Stimulated activated naive CD8-positive, alpha-beta T cell treated with anti-CD3 and anti-CD28 coated beads, Interleukin-15, Interleukin-2, amounts not matched to agents 100 U/mL and 50 U/mL, for 24 hours (primary cell): ENCODE measurements around the gene ZFR2.

Experiments used
- ATAC-seq: fragments of 150-1000 bp; cut with Tn5 transposase; one replicate; pipeline ENCODE4 v1.10.0; 2021
- DNase-seq: peaks from one replicate; pipeline ENCODE4 v3.0.0; 2021

Gene ZFR2

GRCh38 chr19:3813473-3814392 is 55.1 kb downstream of the ZFR2 start:
- peak; percentile 4 for ATAC-seq
- no peak for DNase-seq

DNA sequence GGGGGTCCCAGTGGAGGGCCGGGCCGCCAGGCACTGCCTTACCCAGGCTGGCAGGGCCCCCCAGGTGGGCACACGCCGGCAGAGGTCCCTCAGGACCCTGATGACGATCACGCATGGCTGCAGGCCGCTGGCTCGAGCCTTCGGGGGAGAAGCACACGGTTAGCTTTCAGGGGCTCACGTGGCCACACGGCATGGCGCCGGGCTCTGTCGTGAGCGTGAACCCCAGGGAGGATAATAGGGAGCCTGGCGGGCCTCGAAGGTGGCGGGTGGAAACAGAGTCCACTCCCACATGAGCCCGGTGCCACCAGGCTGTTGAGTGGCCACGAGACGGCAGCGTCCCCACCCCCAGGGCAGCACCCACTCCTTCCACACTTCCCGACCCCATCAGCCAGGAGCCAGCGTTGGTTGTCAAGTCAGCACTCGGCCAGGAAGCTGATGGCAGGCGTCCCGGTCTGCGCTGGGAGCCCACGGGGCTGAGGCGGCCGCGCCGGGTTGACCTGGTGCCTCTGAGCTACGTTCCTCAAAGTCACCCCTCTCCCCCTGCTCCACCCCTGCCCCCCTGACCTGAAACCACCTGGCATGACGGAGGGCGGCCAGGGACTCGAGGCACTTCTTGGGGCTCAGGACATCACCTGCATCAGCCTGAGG is 58.0 kb downstream of the ZFR2 start:
- DNase-seq (no peak), ATAC-seq (no peak)

DNA sequence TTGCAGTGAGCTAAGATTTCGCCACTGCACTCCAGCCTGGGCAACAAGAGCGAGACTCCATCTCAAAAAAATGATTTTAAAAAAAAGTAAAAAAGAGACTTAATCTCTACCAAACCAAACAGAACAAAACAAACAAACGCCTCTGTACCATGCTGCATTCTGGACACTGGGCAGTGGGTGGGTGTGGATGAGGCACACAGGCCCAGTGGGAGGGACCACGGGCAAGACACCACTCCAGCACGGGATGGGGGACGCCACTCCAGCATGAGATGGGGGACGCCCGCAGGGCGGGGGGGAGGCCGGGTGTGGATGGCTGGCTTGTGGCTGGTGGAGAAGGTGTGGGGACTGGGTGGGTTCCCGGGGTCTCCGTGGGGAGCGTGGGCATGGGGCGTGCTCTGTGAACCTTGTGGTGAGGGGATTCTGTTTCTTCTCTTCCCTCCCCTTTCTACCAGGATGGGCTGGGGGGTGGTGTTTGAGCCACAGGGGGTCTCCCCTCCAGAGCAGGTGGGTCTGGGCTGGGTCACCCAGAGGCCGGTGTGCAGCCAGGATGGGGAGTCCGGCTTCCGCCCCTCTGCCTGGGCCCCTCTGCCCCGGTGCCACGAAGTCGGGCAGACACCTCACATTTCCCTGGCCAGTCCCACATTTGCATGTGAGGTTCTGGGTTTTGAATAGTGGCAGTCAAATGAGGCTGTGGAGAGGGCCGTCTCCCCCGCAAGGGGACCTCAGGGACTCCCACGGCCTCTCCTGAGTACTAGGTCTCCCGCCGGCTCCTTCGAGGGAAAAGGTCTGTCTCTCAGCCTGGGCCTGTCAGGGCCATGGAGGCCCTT is 58.7 kb downstream of the ZFR2 start:
- DNase-seq (peak; percentile 57), ATAC-seq (no peak)

- ATAC-seq (no peak), DNase-seq (no peak)
Observed at GRCh38 chr19:3808420-3809143, 60.3 kb downstream of the ZFR2 start.

GRCh38 chr19:3807574-3808354 is 61.1 kb downstream of the ZFR2 start:
- ATAC-seq (no peak), DNase-seq (no peak)

GRCh38 chr19:3807131-3807480 is 61.7 kb downstream of the ZFR2 start:
- no peak for ATAC-seq
- no peak for DNase-seq

DNA sequence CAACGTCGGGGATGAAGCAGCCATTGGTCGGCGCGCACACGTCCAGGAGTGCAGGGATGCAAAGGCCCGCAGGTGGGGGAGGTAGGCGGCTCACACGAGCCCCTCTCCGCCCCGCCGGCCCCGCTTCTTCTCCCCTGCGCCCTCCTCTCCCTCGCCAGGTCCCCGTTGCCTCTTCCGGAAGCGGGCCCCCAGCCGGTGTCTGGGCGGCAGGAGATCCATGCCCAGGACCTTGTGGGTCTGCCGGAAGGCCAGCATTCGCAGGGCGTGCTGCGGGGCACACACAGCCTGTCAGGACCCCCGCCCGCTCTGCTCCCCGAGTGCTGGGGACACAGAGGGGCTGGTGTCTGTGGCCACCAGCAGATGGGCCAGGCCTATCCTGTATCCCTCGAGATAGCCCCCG is 63.0 kb downstream of the ZFR2 start:
- ATAC-seq (no peak), DNase-seq (no peak)

DNA sequence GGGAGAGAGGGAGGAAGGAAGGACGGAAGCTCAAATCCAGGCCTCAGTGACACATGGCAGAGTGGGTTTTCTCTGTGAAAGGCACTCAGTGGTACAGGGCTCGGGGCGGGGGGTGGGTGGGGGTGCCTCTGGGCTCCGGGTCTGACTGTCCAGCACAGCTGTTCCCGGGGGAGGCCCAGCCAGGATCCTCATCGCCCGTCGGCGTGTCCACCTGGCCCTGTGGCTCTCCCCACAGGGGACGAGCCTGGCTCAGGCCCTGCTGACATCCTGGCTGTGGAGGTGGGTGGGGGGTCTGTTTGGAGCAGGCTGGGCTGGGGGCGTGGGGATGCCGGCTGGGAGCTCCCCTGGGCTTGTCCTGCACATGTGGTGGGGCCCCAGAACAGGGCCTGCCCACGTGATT is 64.4 kb downstream of the ZFR2 start:
- ATAC-seq = no peak
- no peak for DNase-seq

DNA sequence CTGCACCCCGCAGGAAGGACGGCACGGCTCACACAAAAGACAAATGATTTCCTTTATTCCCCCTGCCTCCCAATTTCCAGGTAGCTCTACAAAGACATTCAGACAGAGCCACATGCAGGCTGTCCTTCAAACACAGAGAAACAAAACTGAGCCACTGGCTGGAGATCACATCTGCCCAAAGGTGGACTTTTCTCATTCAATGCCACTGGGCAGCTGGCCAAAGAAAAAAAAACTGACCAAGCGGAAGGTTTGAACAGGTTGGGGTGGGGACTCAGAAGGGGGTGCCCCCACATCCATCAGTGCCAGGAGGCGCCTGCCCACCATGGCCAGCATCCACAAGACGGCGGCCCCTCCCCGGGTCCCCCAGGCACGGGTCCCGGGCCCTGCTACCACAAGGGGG is 64.9 kb downstream of the ZFR2 start:
- DNase-seq (no peak), ATAC-seq (no peak)

DNA sequence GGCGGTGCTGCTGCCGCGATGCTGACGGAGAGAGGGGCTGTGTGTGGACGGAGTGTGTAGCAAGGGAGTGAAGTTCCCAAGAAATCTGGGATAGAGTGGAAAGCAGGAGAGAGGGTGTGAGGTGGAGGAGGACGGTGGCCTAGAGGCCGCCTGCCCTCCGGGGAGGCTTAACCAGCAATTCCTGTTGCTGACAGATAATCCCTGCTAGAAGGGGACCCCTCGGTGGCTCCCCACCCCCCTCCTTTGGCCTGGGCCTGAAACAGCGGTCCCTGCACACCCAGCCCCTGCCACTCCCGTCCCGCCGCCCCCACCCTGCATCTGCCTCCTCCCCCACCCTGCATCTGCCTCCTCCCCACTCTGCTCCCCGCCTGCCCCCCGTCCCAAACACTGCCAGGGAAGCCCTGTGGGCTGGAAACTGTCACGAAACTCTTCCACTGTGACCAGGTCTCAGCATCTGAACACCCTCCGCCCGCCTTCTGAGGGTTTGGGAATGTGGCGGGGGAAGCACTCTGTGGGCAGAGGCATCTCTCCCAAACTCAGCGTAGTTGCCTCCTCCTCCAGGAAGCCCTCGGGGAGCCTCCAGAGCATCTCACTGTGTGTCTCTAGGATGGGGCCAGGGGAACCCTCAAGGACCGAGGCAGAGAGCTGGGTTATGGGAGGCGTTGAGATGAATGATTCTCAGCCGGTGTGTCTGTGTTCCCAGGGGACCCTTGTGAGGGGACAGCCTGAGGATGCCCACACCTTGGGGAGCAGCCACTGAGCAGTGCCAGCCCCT is 65.5 kb downstream of the ZFR2 start:
- no peak for ATAC-seq

GRCh38 chr19:3801412-3802096 is 67.3 kb downstream of the ZFR2 start:
- DNase-seq = peak; percentile 67
- peak; percentile 52 for ATAC-seq

More for the DNA sequence above, 65.5 kb downstream of the ZFR2 start:
- DNase-seq = no peak

- DNase-seq = no peak
- no peak for ATAC-seq
Observed at GRCh38 chr19:3800996-3801395, 67.8 kb downstream of the ZFR2 start.

GRCh38 chr19:3798137-3798536 is 70.7 kb downstream of the ZFR2 start:
- peak; percentile 68 for ATAC-seq
- no peak for DNase-seq

- DNase-seq = no peak
Observed at GRCh38 chr19:3796358-3796757, 72.5 kb downstream of the ZFR2 start.

DNA sequence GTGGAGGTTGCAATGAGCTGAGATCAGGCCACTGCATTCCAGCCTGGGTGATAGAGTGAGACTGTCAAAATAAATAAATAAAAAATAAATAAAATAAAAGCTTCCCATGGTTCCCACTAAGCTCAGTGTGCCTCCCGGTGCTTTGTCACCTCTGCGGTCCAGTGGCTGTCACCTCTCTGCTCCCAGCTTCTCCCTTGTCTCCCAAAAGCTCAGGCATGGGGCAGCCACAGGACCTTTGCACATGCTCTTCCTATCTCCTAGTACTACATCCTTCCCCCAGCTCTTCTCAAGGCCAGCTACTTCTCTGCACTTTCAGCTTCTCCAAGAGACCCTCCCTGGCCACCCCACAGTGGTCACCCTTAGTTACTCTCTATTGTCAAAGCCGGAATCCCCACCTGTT is 75.0 kb downstream of the ZFR2 start:
- DNase-seq (no peak), ATAC-seq (no peak)

More at GRCh38 chr19:3796358-3796757, 72.5 kb downstream of the ZFR2 start:
- ATAC-seq = no peak

DNA sequence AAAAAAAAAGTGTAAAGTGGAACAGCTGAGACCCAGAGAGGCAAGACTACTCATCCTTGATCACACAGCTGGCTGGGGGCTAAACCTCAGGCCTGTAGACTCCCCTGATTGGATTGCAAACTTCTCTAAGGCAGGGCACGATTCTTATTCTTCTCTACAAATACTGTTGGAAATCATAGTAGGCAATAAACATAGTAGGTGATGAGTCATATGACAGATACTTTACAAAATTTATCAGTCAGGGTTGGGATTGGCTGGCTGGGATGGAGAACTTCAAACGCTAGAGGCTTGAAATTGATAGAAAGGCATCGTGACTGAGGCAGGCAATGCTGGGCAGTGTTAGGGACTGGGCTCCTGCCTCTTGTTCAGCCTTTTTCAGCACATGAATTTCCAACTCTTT is 76.7 kb downstream of the ZFR2 start:
- DNase-seq (no peak), ATAC-seq (no peak)

GRCh38 chr19:3790941-3791340 is 77.9 kb downstream of the ZFR2 start:
- ATAC-seq (no peak), DNase-seq (no peak)

DNA sequence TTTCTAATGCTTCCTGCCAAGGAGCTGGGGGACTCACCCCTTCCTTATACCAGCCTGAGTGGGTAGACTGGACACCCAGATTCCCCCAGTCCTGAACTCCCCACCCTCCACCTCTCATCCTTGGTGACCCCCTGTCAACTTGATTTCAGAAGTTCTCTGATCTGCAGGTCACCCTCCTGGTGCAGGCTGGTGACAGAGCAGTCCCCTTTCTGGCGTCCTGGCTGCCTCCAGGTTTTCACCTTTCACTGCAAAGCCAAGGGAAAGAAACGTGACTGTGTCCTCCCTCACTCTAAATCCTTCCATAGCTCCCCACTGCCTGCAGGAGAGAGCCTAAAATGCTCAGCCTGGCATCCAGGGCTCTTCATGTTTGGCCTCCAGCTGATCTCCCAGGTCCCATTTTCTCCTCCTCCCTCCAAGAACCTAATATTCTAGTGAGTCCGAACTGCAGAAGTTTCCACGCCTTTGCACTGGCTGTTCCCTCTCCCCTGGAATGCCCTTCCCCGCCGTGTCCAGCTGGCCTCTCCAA is 78.6 kb downstream of the ZFR2 start:
- ATAC-seq (no peak), DNase-seq (no peak)

GRCh38 chr19:3788996-3789778 is 79.7 kb downstream of the ZFR2 start:
- peak; percentile 35 for ATAC-seq
- DNase-seq = peak; percentile 30
